GM13976 (cell line): ENCODE data around the gene BLOC1S1.

Experiments
- DNase-seq: peaks from one replicate; pipeline ENCODE4 v3.0.0; 2012; ENCODE audit warnings: low spot score
- CTCF ChIP-seq: IDR thresholded peaks from 2 replicates; pipeline ENCODE4 v1.5.1; 2012; ENCODE audit warnings: borderline replicate concordance, mild to moderate bottlenecking; ENCODE audit not compliant: insufficient read depth; ENCODE audit errors: extremely low read depth, missing control alignments, control extremely low read depth
- in situ Hi-C: fragments of 300-500 bp; cut with MboI; formaldehyde crosslinking; loops from one replicate; pipeline ENCODE4 v1.12.0; 2022; ENCODE audit warnings: low sequenced_read_pairs, mixed read lengths, inconsistent platforms; ENCODE audit not compliant: unreplicated experiment

The BLOC1S1 gene

DNA sequence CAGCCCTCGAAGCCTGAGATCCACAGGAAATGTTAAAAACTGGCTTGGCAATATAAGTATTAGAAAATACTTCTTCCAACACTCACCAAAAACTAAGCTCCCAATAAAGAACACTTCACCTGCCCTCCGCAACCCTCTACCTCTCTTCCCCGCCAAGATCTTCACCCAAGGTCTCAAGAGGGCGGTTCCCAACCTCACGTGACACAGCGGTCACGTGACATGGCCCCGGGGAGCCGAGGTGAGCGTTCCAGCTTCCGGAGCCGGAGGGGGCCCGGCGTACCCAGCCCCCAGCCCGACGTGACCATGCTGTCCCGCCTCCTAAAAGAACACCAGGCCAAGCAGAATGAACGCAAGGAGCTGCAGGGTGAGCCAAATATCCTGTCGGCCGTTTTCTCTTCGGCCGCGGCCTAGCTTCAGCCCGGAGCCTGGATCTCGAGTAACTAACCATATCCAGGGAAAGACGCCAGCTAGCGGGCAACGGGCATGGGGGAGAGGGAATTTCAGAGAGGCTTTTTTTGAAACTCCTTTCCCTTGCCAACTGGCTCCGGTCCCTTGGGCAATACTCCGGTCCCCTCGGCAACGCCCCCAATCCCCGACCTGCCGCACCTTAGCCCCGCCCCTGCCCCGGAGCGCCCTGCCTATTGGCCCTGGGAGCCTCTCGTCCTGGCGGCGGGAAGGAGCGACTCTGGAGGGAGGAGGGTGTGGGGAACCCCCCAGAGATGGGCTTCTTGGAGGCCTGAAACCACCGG, at the start of gene BLOC1S1:
Gene BLOC1S1 (plus strand): TSS at position 214 of the 749 bp plus-strand sequence. CDS start 6 bp downstream, at position 220.
- in situ Hi-C loops = no loop called here
- peak; percentile 96 for DNase-seq
- no peak for TF ChIP-seq CTCF

GRCh38 chr12:55666508-55666907, 49.3 kb upstream of the BLOC1S1 start:
- DNase-seq = no peak
- no peak for TF ChIP-seq CTCF
- in situ Hi-C loops = no loop called here

DNA sequence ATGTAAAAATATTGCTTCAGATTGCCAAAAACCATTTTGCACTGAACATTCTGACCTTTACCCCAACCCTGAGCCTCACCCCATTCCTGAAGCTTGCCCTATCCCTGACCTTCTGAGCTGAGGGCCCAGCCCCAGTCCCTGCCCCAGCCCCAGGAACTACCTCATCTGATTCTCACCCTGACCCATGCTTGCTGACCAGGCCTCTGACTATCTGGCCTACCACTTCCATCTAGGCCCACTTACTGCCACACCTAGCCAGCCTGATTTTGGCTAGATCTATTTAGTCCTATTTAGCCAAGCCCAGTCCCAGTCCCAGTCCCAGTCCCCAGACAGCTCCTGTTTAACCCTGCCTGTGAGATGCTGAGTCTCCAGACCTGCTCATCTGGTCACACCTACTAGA, 45.6 kb upstream of the BLOC1S1 start:
- DNase-seq = no peak
- no peak for TF ChIP-seq CTCF
- in situ Hi-C loops = no loop called here

GRCh38 chr12:55671746-55672145, 44.1 kb upstream of the BLOC1S1 start:
- no peak for TF ChIP-seq CTCF
- in situ Hi-C loops = no loop called here
- no peak for DNase-seq

GRCh38 chr12:55673638-55674037, 42.2 kb upstream of the BLOC1S1 start:
- TF ChIP-seq CTCF = no peak
- in situ Hi-C loops = no loop called here

DNA sequence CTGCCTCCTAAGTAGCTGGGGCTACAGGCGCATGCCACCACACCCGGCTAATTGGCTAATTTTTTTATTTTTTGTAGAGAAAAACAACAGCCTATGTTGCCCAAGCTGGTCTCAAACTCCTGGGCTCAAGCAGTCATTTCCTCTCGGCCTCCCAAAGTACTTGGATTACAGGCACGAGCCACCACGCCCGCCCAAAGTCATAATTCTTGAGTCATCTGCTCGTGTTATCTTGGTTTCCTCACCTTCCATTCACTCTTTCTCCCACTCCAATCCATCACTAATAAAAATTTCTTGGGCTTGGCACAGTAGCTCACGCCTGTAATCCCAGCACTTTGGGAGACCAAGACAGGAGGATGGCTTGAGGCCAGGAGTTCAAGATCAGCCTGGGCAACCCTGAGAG, 40.2 kb upstream of the BLOC1S1 start:
- no peak for DNase-seq
- no peak for TF ChIP-seq CTCF
- in situ Hi-C loops = no loop called here

More at GRCh38 chr12:55673638-55674037, 42.2 kb upstream of the BLOC1S1 start:
- peak; percentile 73 for DNase-seq
